ENCODE results near the gene MPRIP.
"Not testable (repeated sequence)": the region's sequence is repeated elsewhere in the genome, so short reads cannot be mapped to it uniquely, and the experiment has no call there.

Gene MPRIP

GRCh38 chr17:17149520-17150447 is 107.5 kb downstream of the MPRIP start:
- no peak for DNase-seq

GRCh38 chr17:17150448-17150800 is 108.2 kb downstream of the MPRIP start:
- DNase-seq = no peak

GRCh38 chr17:17151055-17151454 is 108.8 kb downstream of the MPRIP start:
- DNase-seq = no peak

- DNase-seq = no peak
Observed at GRCh38 chr17:17151541-17151940, 109.3 kb downstream of the MPRIP start.

GRCh38 chr17:17151962-17152361 is 109.7 kb downstream of the MPRIP start:
- DNase-seq = no peak

GRCh38 chr17:17152385-17152784 is 110.1 kb downstream of the MPRIP start:
- no peak for DNase-seq

GRCh38 chr17:17153071-17153470 is 110.8 kb downstream of the MPRIP start:
- DNase-seq = no peak

- no peak for DNase-seq
Observed at GRCh38 chr17:17153709-17154108, 111.5 kb downstream of the MPRIP start.

- no peak for DNase-seq
Observed at GRCh38 chr17:17154556-17154955, 112.3 kb downstream of the MPRIP start.

GRCh38 chr17:17154981-17155380 is 112.7 kb downstream of the MPRIP start:
- DNase-seq = no peak

GRCh38 chr17:17155568-17155967 is 113.3 kb downstream of the MPRIP start:
- DNase-seq = no peak

- no peak for DNase-seq
Observed at GRCh38 chr17:17156107-17156506, 113.8 kb downstream of the MPRIP start.

GRCh38 chr17:17156511-17156910 is 114.3 kb downstream of the MPRIP start:
- no peak for DNase-seq

GRCh38 chr17:17157041-17157440 is 114.8 kb downstream of the MPRIP start:
- DNase-seq = no peak

- DNase-seq = not testable (repeated sequence)
Observed at GRCh38 chr17:17158506-17158905, 116.2 kb downstream of the MPRIP start.

GRCh38 chr17:17159571-17159970 is 117.3 kb downstream of the MPRIP start:
- no peak for DNase-seq

GRCh38 chr17:17161121-17161520 is 118.9 kb downstream of the MPRIP start:
- DNase-seq = no peak

- no peak for DNase-seq
Observed at GRCh38 chr17:17161759-17162158, 119.5 kb downstream of the MPRIP start.

- no peak for DNase-seq
Observed at GRCh38 chr17:17164156-17164555, 121.9 kb downstream of the MPRIP start.

GRCh38 chr17:17164676-17165075 is 122.4 kb downstream of the MPRIP start:
- DNase-seq = no peak

- DNase-seq = no peak
Observed at GRCh38 chr17:17165666-17166308, 123.5 kb downstream of the MPRIP start.

- DNase-seq = no peak
Observed at GRCh38 chr17:17166446-17166845, 124.2 kb downstream of the MPRIP start.

GRCh38 chr17:17167356-17167755 is 125.1 kb downstream of the MPRIP start:
- DNase-seq = no peak

GRCh38 chr17:17167986-17168385 is 125.7 kb downstream of the MPRIP start:
- DNase-seq = no peak
